ENCODE measurements around the gene COX10.

DNA sequence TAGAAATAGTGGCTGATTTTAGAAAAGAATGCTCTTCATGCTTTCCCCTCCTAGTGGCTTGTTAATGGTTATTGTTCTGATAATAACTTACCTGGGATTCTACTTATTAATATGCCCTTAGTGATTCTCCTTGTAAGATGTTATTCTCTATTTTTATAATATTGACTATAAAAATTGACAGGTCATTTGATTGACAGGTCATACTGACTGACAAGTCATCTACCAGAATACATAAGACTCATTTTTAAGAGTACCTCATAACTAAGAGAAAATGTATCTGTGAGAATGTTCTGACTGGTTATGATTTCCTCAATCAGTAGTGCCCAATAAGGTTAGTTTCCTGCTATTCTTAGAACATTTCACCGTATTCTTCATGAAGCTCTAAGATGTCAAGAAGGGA is 8.6 kb upstream of the COX10 start:
- TF ChIP-seq, protein P1, sequence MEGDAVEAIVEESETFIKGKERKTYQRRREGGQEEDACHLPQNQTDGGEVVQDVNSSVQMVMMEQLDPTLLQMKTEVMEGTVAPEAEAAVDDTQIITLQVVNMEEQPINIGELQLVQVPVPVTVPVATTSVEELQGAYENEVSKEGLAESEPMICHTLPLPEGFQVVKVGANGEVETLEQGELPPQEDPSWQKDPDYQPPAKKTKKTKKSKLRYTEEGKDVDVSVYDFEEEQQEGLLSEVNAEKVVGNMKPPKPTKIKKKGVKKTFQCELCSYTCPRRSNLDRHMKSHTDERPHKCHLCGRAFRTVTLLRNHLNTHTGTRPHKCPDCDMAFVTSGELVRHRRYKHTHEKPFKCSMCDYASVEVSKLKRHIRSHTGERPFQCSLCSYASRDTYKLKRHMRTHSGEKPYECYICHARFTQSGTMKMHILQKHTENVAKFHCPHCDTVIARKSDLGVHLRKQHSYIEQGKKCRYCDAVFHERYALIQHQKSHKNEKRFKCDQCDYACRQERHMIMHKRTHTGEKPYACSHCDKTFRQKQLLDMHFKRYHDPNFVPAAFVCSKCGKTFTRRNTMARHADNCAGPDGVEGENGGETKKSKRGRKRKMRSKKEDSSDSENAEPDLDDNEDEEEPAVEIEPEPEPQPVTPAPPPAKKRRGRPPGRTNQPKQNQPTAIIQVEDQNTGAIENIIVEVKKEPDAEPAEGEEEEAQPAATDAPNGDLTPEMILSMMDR (conservative IDR thresholded peaks at IDR 0.05; ENCODE audit: low read length), result no peak
- no peak for TF ChIP-seq EZH2phosphoT487 (IDR thresholded peaks at IDR 0.05; ENCODE audit: borderline replicate concordance, low read depth, low read length)

Measured in OCI-LY7 (cell line).